Calu3 (cell line): Measurements from ENCODE around the gene SLIT3. TPM values are rescaled to one million over a fixed set of nuclear protein-coding genes. Genes with fewer than 3 reads are reported as not detected.
A peak's percentile ranks its signal among the peaks of the same experiment; 100 is the strongest.
"Not testable (repeated sequence)": the region's sequence is repeated elsewhere in the genome, so short reads cannot be mapped to it uniquely, and the experiment has no call there.

Experiments used
- BruUV-seq: library from RNA; stranded (reverse); fragments of 400-500 nt; replicated peaks from 2 replicates; lab custom pipeline; 2021; lab: Mats Ljungman, UMichigan
- CTCF ChIA-PET: fragments of 300-600 bp; sonication (Branson Sonifier 250); formaldehyde crosslinking; loops from one replicate; lab custom pipeline; 2022; ENCODE audit warnings: antibody characterized with exemption; lab: Charles Lee
- DNase-seq: peaks from one replicate; pipeline ENCODE4 v3.0.0; 2022
- H3K27ac Mint-ChIP-seq: one replicate; pipeline ENCODE4 v1.8.0; 2022; ENCODE audit warnings: mixed read lengths; ENCODE audit not compliant: unreplicated experiment
- H3K27me3 Mint-ChIP-seq: one replicate; pipeline ENCODE4 v1.8.0; 2022; ENCODE audit warnings: mixed read lengths; ENCODE audit not compliant: unreplicated experiment
- H3K36me3 Mint-ChIP-seq: one replicate; pipeline ENCODE4 v1.8.0; 2022; ENCODE audit warnings: mild to moderate bottlenecking, moderate library complexity, mixed read lengths; ENCODE audit not compliant: insufficient read depth, unreplicated experiment
- H3K4me1 Mint-ChIP-seq: one replicate; pipeline ENCODE4 v1.8.0; 2022; ENCODE audit warnings: mild to moderate bottlenecking, low read depth, mixed read lengths; ENCODE audit not compliant: unreplicated experiment
- H3K4me3 Mint-ChIP-seq: one replicate; pipeline ENCODE4 v1.8.0; 2022; ENCODE audit warnings: mild to moderate bottlenecking, low read depth, moderate library complexity, mixed read lengths; ENCODE audit not compliant: unreplicated experiment
- H3K9me3 Mint-ChIP-seq: one replicate; pipeline ENCODE4 v1.8.0; 2022; ENCODE audit warnings: low read depth, mixed read lengths; ENCODE audit not compliant: unreplicated experiment
- CTCF ChIP-seq: fragments of 200-600 bp; IDR thresholded peaks from one replicate; pipeline ENCODE4 v1.8.0; 2022; ENCODE audit warnings: antibody characterized with exemption; ENCODE audit not compliant: unreplicated experiment
- intact Hi-C: fragments of 100-400 bp; cut with micrococcal nuclease; formaldehyde crosslinking; loops from one replicate; pipeline ENCODE4 v1.10.0; 2022; ENCODE audit not compliant: unreplicated experiment
- total RNA-seq: library from RNA; stranded (reverse); gene quantifications from 2 replicates; pipeline ENCODE4 v1.2.3, GENCODE V29; 2022

SLIT3 gene
- total RNA-seq, 1 experiment from 2014 or later, result not detected

- Mint-ChIP-seq H3K4me3 (no peak overlapping the region), H3K4me1 (no peaks in the 10 kb centered on the region), H3K27me3 (peaks cover 88% of the 10 kb centered on the region), H3K36me3 (no peaks in the 10 kb centered on the region), H3K9me3 (no peaks in the 10 kb centered on the region), H3K27ac (no peak overlapping the region)
- no peak for TF ChIP-seq CTCF
- intact Hi-C loops, result no loop called here
- CTCF ChIA-PET, result no interaction called here
- no TSS peak for BruUV-seq
- no peak for DNase-seq
Observed at GRCh38 chr5:168750926-168751325, 550.0 kb downstream of the SLIT3 start.

GRCh38 chr5:168749391-168750100 is 551.4 kb downstream of the SLIT3 start:
- CTCF ChIA-PET, result no interaction called here
- no TSS peak for BruUV-seq
- TF ChIP-seq CTCF, result no peak
- Mint-ChIP-seq H3K4me3 (no peak overlapping the region), H3K4me1 (no peaks in the 10 kb centered on the region), H3K9me3 (no peaks in the 10 kb centered on the region), H3K36me3 (no peaks in the 10 kb centered on the region), H3K27ac (no peak overlapping the region), H3K27me3 (peaks cover 78% of the 10 kb centered on the region)
- no peak for DNase-seq
- intact Hi-C loops, result no loop called here

- Mint-ChIP-seq H3K27me3 (peaks cover 64% of the 10 kb centered on the region), H3K9me3 (no peaks in the 10 kb centered on the region), H3K27ac (no peak overlapping the region), H3K4me1 (no peaks in the 10 kb centered on the region), H3K36me3 (no peaks in the 10 kb centered on the region), H3K4me3 (no peak overlapping the region)
- intact Hi-C loops, result no loop called here
- BruUV-seq, result no TSS peak
- CTCF ChIA-PET, result no interaction called here
- peak; percentile 69 for DNase-seq
- peak; percentile 76 for TF ChIP-seq CTCF
Observed at GRCh38 chr5:168747987-168748777, 552.8 kb downstream of the SLIT3 start.

GRCh38 chr5:168746893-168747640 is 553.9 kb downstream of the SLIT3 start:
- no peak for DNase-seq
- no TSS peak for BruUV-seq
- intact Hi-C loops, result no loop called here
- CTCF ChIA-PET, result no interaction called here
- Mint-ChIP-seq H3K36me3 (no peaks in the 10 kb centered on the region), H3K4me1 (no peaks in the 10 kb centered on the region), H3K27me3 (peaks cover 53% of the 10 kb centered on the region), H3K9me3 (no peaks in the 10 kb centered on the region), H3K4me3 (no peak overlapping the region), H3K27ac (no peak overlapping the region)
- no peak for TF ChIP-seq CTCF

GRCh38 chr5:168746126-168746892 is 554.6 kb downstream of the SLIT3 start:
- H3K27me3 Mint-ChIP-seq, result peaks cover 47% of the 10 kb centered on the region
- CTCF ChIA-PET, BruUV-seq, H3K4me3 Mint-ChIP-seq, H3K27ac Mint-ChIP-seq, H3K9me3 Mint-ChIP-seq, H3K4me1 Mint-ChIP-seq, DNase-seq, H3K36me3 Mint-ChIP-seq, intact Hi-C loops: not testable (repeated sequence)
